Measurements from ENCODE around the gene MGAT5B.
"Not testable (repeated sequence)": the region's sequence is repeated elsewhere in the genome, so short reads cannot be mapped to it uniquely, and the experiment has no call there.

MGAT5B gene

GRCh38 chr17:76978050-76978449 lies 109.8 kb downstream of the MGAT5B start:
- H3K4me3 ChIP-seq (ENCODE audit: low read length): not testable (repeated sequence)

GRCh38 chr17:76981545-76982295 lies 113.5 kb downstream of the MGAT5B start:
- no peak overlapping the region for H3K9ac ChIP-seq (ENCODE audit: low read length)
- no peaks in the 10 kb centered on the region for H3K9me3 ChIP-seq (ENCODE audit: control insufficient read depth, low read depth, low read length)
- H3K4me3 ChIP-seq (ENCODE audit: low read length): no peak overlapping the region
- no peak overlapping the region for H3K27ac ChIP-seq (ENCODE audit: low read length)
- H3K4me1 ChIP-seq (ENCODE audit: control insufficient read depth, low read depth, low read length): peaks cover 5% of the 10 kb centered on the region
- no peaks in the 10 kb centered on the region for H3K36me3 ChIP-seq (ENCODE audit: control insufficient read depth, low read depth, low read length)
- no peaks in the 10 kb centered on the region for H3K27me3 ChIP-seq (ENCODE audit: control insufficient read depth, insufficient read depth, low read length)

More at GRCh38 chr17:76978050-76978449, 109.8 kb downstream of the MGAT5B start:
- not testable (repeated sequence) for H3K9me3 ChIP-seq (ENCODE audit: control insufficient read depth, low read depth, low read length); H3K27me3 ChIP-seq (ENCODE audit: control insufficient read depth, insufficient read depth, low read length); H3K4me1 ChIP-seq (ENCODE audit: control insufficient read depth, low read depth, low read length); H3K27ac ChIP-seq (ENCODE audit: low read length); H3K9ac ChIP-seq (ENCODE audit: low read length); H3K36me3 ChIP-seq (ENCODE audit: control insufficient read depth, low read depth, low read length)

- Histone ChIP-seq H3K27ac (ENCODE audit: low read length) (no peak overlapping the region), H3K4me1 (ENCODE audit: control insufficient read depth, low read depth, low read length) (peaks cover 5% of the 10 kb centered on the region), H3K4me3 (ENCODE audit: low read length) (no peak overlapping the region), H3K27me3 (ENCODE audit: control insufficient read depth, insufficient read depth, low read length) (no peaks in the 10 kb centered on the region), H3K36me3 (ENCODE audit: control insufficient read depth, low read depth, low read length) (no peaks in the 10 kb centered on the region), H3K9ac (ENCODE audit: low read length) (no peak overlapping the region), H3K9me3 (ENCODE audit: control insufficient read depth, low read depth, low read length) (no peaks in the 10 kb centered on the region)
Measured at GRCh38 chr17:76982408-76983074, 114.3 kb downstream of the MGAT5B start.

- Histone ChIP-seq H3K9ac (ENCODE audit: low read length) (no peak overlapping the region), H3K9me3 (ENCODE audit: control insufficient read depth, low read depth, low read length) (no peaks in the 10 kb centered on the region), H3K27me3 (ENCODE audit: control insufficient read depth, insufficient read depth, low read length) (no peaks in the 10 kb centered on the region), H3K4me1 (ENCODE audit: control insufficient read depth, low read depth, low read length) (peaks cover 5% of the 10 kb centered on the region), H3K27ac (ENCODE audit: low read length) (no peak overlapping the region), H3K4me3 (ENCODE audit: low read length) (no peak overlapping the region), H3K36me3 (ENCODE audit: control insufficient read depth, low read depth, low read length) (no peaks in the 10 kb centered on the region)
Measured at GRCh38 chr17:76983075-76983775, 115.0 kb downstream of the MGAT5B start.

GRCh38 chr17:76986365-76986764 lies 118.2 kb downstream of the MGAT5B start:
- Histone ChIP-seq H3K27me3 (ENCODE audit: control insufficient read depth, insufficient read depth, low read length) (no peaks in the 10 kb centered on the region), H3K27ac (ENCODE audit: low read length) (no peak overlapping the region), H3K36me3 (ENCODE audit: control insufficient read depth, low read depth, low read length) (no peaks in the 10 kb centered on the region), H3K4me1 (ENCODE audit: control insufficient read depth, low read depth, low read length) (peaks cover 5% of the 10 kb centered on the region), H3K4me3 (ENCODE audit: low read length) (no peak overlapping the region), H3K9me3 (ENCODE audit: control insufficient read depth, low read depth, low read length) (no peaks in the 10 kb centered on the region), H3K9ac (ENCODE audit: low read length) (no peak overlapping the region)

- H3K27ac ChIP-seq (ENCODE audit: low read length): no peak overlapping the region
- no peak overlapping the region for H3K9ac ChIP-seq (ENCODE audit: low read length)
- H3K9me3 ChIP-seq (ENCODE audit: control insufficient read depth, low read depth, low read length): no peaks in the 10 kb centered on the region
- H3K27me3 ChIP-seq (ENCODE audit: control insufficient read depth, insufficient read depth, low read length): no peaks in the 10 kb centered on the region
- H3K4me3 ChIP-seq (ENCODE audit: low read length): no peak overlapping the region
- peaks cover 5% of the 10 kb centered on the region for H3K4me1 ChIP-seq (ENCODE audit: control insufficient read depth, low read depth, low read length)
- H3K36me3 ChIP-seq (ENCODE audit: control insufficient read depth, low read depth, low read length): no peaks in the 10 kb centered on the region
Measured at GRCh38 chr17:76987486-76988093, 119.4 kb downstream of the MGAT5B start.

GRCh38 chr17:76988796-76989195 lies 120.6 kb downstream of the MGAT5B start:
- Histone ChIP-seq H3K9me3 (ENCODE audit: control insufficient read depth, low read depth, low read length) (no peaks in the 10 kb centered on the region), H3K27ac (ENCODE audit: low read length) (no peak overlapping the region), H3K4me3 (ENCODE audit: low read length) (no peak overlapping the region), H3K9ac (ENCODE audit: low read length) (no peak overlapping the region), H3K4me1 (ENCODE audit: control insufficient read depth, low read depth, low read length) (no peaks in the 10 kb centered on the region), H3K27me3 (ENCODE audit: control insufficient read depth, insufficient read depth, low read length) (no peaks in the 10 kb centered on the region), H3K36me3 (ENCODE audit: control insufficient read depth, low read depth, low read length) (no peaks in the 10 kb centered on the region)

- no peak overlapping the region for H3K4me3 ChIP-seq (ENCODE audit: low read length)
- no peaks in the 10 kb centered on the region for H3K36me3 ChIP-seq (ENCODE audit: control insufficient read depth, low read depth, low read length)
- H3K9me3 ChIP-seq (ENCODE audit: control insufficient read depth, low read depth, low read length): no peaks in the 10 kb centered on the region
- H3K27ac ChIP-seq (ENCODE audit: low read length): no peak overlapping the region
- H3K9ac ChIP-seq (ENCODE audit: low read length): no peak overlapping the region
- H3K4me1 ChIP-seq (ENCODE audit: control insufficient read depth, low read depth, low read length): peaks cover 6% of the 10 kb centered on the region
- no peaks in the 10 kb centered on the region for H3K27me3 ChIP-seq (ENCODE audit: control insufficient read depth, insufficient read depth, low read length)
Measured at GRCh38 chr17:76989519-76989918, 121.3 kb downstream of the MGAT5B start.

- H3K27ac ChIP-seq (ENCODE audit: low read length): no peak overlapping the region
- H3K36me3 ChIP-seq (ENCODE audit: control insufficient read depth, low read depth, low read length): no peaks in the 10 kb centered on the region
- H3K9me3 ChIP-seq (ENCODE audit: control insufficient read depth, low read depth, low read length): no peaks in the 10 kb centered on the region
- H3K4me3 ChIP-seq (ENCODE audit: low read length): no peak overlapping the region
- H3K27me3 ChIP-seq (ENCODE audit: control insufficient read depth, insufficient read depth, low read length): no peaks in the 10 kb centered on the region
- H3K9ac ChIP-seq (ENCODE audit: low read length): no peak overlapping the region
- H3K4me1 ChIP-seq (ENCODE audit: control insufficient read depth, low read depth, low read length): peaks cover 30% of the 10 kb centered on the region
Measured at GRCh38 chr17:76992891-76993290, 124.7 kb downstream of the MGAT5B start.

GRCh38 chr17:76993651-76994050 lies 125.4 kb downstream of the MGAT5B start:
- Histone ChIP-seq H3K9ac (ENCODE audit: low read length) (no peak overlapping the region), H3K4me3 (ENCODE audit: low read length) (no peak overlapping the region), H3K9me3 (ENCODE audit: control insufficient read depth, low read depth, low read length) (no peaks in the 10 kb centered on the region), H3K4me1 (ENCODE audit: control insufficient read depth, low read depth, low read length) (peaks cover 32% of the 10 kb centered on the region), H3K27ac (ENCODE audit: low read length) (no peak overlapping the region), H3K27me3 (ENCODE audit: control insufficient read depth, insufficient read depth, low read length) (no peaks in the 10 kb centered on the region), H3K36me3 (ENCODE audit: control insufficient read depth, low read depth, low read length) (no peaks in the 10 kb centered on the region)

- Histone ChIP-seq H3K9ac (ENCODE audit: low read length) (peak overlapping the region; percentile 28), H3K27me3 (ENCODE audit: control insufficient read depth, insufficient read depth, low read length) (no peaks in the 10 kb centered on the region), H3K27ac (ENCODE audit: low read length) (no peak overlapping the region), H3K9me3 (ENCODE audit: control insufficient read depth, low read depth, low read length) (no peaks in the 10 kb centered on the region), H3K36me3 (ENCODE audit: control insufficient read depth, low read depth, low read length) (no peaks in the 10 kb centered on the region), H3K4me3 (ENCODE audit: low read length) (no peak overlapping the region), H3K4me1 (ENCODE audit: control insufficient read depth, low read depth, low read length) (peaks cover 32% of the 10 kb centered on the region)
Measured at GRCh38 chr17:76994237-76994637, 126.0 kb downstream of the MGAT5B start.
